ENCODE data around the gene SORBS2.

- no peak for TF ChIP-seq EZH2 (IDR thresholded peaks at IDR 0.05; ENCODE audit: borderline replicate concordance, low read depth, low read length, severe bottlenecking)
- TF ChIP-seq CTCF (IDR thresholded peaks at IDR 0.05; ENCODE audit: borderline replicate concordance, extremely low read depth, low read length, poor library complexity, severe bottlenecking), result no peak
Observed at GRCh38 chr4:185849664-185850550, 37.9 kb upstream of the SORBS2 start.

All from DND-41 (cell line).